Measurements from ENCODE around the gene ASTN2. TPM values are rescaled to one million over a fixed set of nuclear protein-coding genes. Genes with fewer than 3 reads are reported as not detected.

ASTN2 gene
- total RNA-seq, 1 donor from 2014 or later = 4.2 TPM

DNA sequence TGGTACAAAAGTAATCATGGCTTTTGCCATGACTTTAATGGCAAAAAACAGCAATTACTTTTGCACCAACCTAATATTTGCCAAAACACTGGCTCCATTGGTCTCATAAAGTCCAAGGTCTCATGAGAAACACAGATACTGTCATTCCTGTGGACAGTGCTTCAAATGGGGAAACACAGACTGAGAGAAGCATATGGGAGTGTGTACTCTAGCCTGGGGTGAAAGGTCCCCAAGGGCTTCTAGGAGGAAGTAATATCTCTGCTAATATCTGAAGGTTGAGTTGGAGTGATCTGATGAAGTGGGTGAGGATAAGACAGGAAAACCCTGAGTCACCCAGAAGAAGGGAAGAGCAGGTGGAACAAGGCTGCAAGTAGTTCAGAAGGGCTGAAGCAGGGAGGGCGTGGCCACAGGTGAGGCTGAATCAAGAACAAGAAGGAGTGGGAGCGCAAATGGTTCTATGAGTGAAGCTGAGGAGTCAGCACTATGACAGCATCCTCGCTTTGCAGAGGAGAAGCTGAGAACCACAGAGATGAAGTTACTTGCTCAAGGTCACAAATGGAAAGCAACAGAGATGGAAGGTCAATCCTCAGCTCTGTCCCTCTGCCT, 164.1 kb downstream of the ASTN2 start:
- intact Hi-C loops (cut with micrococcal nuclease) = no loop called here

DNA sequence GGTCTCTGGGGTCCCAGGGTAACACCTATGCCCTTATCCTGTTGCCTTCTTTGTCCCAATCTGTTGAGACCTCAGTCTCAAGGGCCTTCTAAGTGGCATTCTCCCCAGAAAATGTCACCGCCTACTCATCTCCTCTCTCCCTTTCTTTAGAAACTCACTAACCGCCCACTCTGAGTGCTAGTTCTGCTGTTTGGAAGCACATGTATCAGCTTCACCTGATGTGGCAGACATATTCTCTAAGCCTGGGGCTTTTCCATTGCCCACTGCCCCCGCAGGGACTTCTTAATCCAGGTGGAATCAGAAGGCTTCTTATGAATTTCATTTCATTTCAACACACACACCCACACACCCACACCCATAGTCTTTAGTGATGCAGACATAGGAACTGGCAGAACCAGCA, 165.1 kb downstream of the ASTN2 start:
- intact Hi-C loops (cut with micrococcal nuclease) = no loop called here

DNA sequence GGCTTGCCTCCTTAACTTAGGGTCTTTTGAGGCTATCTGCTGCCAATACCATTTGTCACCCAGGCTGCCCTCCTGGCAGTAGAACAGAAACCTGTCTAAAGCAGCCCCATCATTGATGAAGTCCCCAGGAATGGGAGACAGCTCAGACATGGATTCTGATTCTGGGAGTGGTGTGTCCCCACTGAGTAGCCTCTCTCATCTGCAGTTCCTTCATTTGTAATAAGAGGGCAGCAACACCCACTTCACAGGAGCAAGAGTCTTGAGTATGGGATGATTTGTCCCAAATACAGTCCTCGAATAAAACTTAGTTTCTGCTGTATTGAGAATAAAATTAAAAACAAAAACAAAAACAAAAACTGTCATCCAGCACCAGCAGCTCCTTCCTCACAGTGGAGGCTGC, 167.6 kb downstream of the ASTN2 start:
- intact Hi-C loops (cut with micrococcal nuclease) = no loop called here

DNA sequence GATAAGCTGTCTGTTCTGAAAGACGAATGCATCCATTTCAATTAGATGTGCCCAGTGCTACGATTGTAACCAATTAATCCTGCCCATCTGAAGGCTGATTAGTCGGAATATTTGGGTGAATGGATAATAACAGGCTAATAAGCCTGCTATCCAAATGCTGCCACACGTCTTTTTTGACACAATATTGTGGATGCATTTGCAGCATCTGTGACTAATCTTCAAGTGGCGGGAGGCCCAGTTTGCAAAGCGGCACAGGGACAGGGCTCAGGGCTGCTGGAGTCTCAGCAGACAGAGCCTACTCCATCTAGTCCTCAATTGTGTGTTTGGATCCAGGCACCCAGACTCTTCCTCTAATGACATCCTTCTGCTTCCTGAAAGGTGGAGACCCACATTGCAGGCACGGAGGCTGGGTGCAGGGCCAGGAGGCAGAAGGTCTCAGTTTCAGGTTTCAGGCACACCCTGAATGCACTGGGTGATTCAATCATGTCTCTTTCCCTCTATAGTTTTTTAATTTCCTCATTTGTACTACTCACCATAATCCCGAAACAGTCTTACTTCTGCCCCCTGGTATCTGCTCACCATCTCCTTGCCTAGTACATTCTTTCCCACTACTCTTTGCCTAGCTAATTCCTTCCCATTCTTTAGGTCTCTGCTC, 169.6 kb downstream of the ASTN2 start:
- intact Hi-C loops (cut with micrococcal nuclease) = no loop called here

DNA sequence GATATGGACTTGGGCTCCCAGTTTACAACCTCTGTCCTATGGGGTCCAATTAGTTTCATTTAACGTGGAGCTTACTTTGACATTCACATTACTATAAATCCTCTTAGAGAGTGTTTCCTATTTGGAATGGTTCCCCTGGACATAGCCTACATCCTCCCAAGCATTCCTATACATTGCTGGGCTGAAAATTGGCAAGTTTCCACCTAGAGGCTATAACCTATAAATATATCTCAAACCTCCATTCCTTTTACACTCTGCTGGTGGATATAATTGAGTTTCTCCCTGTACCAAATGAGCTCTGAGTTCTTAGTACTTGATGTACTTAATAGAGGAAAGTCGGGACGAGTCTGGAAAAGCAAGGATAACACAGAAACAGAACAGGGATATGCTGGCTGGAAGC, 172.8 kb downstream of the ASTN2 start:
- intact Hi-C loops (cut with micrococcal nuclease) = no loop called here

DNA sequence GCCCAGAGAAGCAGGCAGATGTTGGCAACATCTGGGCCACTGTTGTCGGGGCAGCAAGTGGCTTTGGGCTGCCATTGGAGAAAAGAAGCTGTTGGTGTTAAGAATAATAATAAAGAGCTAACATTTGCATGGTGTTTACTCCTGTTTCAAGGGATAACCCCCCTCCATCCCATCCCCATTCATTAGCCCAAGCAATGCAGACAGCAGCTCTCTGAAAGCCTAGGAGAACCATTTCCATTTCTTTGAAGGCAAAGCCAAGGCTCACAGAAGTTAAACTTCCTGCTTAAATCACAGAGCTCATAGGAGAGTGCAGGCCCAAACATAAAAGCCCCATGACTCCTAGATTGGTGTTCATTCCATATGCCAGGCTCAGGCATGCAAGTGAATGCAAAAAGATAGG, 175.4 kb downstream of the ASTN2 start:
- intact Hi-C loops (cut with micrococcal nuclease) = no loop called here

DNA sequence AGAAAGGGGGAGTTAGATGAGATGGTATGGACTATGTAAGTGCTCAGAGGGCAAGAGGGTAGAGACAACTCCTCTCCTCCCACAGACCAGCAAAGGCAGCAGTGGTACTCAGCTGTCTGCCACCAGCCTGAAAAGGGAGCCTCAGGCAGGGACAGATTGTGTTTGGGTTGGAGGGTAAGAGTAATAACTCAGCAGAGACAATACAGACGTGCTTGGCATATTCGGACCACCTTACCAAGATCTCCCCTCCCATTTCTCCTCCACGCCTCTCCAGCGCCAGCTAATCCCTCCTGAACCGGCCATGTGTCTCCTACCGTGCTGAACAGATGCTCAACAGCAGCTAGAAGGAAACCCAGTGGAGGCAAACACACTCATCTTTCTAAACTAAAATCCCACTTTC, 180.8 kb downstream of the ASTN2 start:
- intact Hi-C loops (cut with micrococcal nuclease) = no loop called here

DNA sequence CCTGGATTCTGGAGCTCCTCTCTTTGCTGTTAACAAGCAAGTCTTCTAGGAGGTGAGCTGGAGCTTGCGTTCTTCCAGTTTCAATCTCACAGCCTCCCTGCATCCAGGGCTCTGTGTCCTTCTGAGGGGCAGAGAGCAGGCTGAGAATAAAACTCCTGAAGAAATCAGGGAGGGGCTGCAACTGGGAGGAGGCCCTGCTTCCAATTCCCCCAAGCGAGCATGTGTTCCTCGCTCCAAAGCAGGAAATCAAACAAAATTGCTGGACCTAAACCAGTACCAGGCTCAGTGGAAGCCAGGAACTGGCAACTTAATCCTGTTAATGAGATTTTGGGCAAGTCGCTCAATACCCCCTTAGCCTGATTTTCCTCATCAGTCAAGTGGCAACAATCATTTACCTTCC, 181.8 kb downstream of the ASTN2 start:
- intact Hi-C loops (cut with micrococcal nuclease) = no loop called here

DNA sequence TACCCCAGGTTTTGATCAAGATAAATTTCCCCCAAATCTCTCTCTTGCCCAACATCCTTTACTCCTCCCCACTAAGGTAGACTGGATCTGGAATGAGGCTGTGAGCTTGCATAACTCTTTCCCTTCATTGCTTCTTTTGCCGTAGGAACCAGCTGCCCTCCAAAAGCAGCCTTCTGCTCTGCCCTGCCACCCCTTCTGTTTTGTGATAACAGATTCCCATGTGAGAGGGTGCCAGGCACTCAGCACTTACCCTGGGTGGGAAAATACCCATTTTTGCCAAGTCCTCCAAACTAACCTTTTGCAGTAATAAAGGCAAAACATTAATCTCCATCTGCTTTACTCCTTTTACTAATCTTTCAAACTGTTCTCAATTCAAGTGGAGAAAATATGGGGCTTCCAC, 182.6 kb downstream of the ASTN2 start:
- intact Hi-C loops (cut with micrococcal nuclease) = no loop called here

DNA sequence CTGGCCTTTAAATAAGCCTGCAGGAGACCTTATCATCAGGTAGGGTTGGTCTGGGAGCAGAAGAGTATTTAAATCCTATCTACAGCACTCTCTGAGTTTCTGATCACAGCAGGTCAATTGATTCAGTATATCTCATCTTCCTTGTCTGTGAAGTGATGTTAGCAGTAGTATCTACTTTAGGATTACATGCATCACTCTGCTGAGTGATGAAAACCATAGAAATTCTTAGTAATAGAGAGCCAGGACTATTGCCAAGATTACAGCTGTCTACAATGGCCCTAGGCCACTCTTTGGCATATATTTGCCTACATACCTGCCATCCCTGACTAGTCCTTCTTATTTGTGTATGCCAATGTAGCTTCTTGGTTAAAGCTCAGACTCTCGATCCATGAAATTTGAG, 183.8 kb downstream of the ASTN2 start:
- intact Hi-C loops (cut with micrococcal nuclease) = no loop called here

DNA sequence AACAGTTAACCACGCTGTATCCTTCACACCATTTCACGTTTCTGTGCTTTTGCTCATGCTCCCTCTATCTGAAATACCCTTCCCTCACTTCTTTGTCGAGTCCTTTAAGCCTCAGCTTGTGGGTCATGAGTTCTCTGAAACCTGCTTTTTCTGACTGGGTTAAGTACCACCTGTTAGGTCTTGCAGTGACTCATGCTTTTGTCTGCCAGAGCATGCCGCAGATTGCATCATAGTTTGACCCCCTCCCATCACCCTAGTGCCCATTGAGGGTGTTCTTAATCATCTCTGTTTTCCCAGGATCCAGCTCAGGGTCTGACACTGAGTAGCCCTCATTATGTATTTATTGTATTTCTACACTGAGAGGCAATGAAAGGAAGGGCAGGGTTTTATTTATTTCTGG, 190.2 kb downstream of the ASTN2 start:
- intact Hi-C loops (cut with micrococcal nuclease) = no loop called here

DNA sequence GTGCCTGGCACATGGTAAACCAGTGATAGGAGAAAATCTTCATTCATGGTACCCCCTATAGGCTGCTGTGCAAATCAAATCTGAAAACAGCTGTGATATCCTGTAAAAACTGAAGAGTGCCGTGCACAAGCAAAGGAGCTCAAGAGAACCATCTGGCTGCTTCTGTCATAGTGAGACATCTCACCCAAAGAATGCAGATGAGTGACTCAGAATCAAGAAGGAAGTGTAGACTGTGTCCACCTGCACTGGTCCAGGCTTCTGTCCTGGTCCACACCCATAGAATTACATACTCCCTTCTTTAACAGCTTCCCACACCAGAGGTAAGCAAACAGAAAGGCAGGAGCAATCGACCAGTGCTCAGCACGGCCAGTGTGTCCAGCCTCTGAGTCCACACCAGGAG, 195.9 kb downstream of the ASTN2 start:
- intact Hi-C loops (cut with micrococcal nuclease) = no loop called here

DNA sequence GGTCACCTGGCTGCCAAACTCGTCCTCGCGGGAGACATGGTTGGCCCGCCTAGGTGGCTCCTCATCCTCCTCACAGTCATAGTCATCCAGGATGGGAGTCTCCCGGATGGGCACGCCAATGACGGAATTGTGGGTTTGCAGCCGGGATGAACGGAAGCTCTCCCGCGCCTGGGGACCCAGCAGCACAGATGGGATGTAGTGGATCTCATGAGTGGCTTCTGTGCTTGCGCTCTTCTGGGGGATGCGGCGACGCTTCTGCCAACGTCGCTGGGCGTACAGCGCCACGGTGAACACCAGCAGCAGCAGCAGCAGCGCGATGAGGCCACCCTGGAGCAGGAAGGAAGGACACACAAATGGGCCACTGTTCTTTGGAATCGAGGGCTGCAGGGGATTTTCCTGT, 200.4 kb downstream of the ASTN2 start:
- intact Hi-C loops (cut with micrococcal nuclease) = no loop called here

DNA sequence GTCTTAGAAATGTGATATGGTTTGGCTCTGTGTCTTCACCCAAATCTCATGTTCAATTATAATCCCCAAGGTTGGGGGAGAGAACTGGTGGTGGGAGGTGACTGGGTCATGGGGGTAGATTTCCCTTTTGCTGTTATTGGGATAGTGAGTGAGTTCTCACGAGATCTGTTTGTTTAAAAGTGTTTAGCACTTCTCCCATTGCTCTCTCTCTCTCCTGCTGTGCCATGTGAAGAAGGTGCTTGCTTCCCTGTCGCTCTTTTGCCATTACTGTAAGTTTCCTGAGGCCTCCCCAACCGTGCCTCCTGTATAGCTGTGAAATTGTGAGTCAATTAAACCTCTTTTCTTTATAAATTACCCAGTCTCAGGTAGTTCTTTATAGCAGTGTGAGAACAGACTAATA, 203.6 kb downstream of the ASTN2 start:
- intact Hi-C loops (cut with micrococcal nuclease) = no loop called here

DNA sequence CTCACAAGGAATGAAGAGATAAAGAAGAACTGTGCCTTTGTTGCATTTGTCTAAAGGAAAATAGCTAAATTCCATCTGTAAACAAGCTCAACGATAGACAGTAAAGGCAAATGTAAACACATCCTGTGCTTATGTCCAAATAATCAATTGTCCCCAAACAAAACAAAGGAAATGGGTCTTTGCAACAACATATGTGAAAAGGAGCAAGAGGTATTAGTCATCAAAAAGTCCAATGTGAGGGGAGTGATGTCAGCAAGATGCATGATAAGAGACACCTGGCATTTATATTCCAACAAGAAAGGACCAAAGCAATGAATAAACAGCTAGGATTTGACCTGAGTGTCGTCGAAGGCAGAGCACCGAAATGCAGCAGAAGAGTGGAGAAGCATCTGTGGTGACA, 209.1 kb downstream of the ASTN2 start:
- intact Hi-C loops (cut with micrococcal nuclease) = no loop called here

DNA sequence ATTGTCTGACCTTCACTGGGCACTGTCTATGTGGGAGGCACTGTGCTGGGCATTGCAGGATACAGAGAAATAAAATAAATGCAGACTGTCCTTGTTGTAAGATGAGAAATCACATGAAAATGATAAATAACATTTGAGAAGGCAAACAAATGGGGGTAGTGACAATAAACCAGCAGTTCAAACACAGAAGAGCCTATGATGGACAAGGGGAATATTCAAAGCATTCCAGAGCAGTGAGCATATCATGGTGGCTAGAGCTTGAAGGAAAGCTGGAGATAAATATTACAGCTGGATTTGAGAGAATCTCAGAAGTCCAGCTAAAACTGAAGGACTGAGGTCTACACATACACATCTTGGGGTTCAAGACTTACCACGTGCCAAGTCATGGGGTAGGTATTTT, 209.9 kb downstream of the ASTN2 start:
- intact Hi-C loops (cut with micrococcal nuclease) = no loop called here

DNA sequence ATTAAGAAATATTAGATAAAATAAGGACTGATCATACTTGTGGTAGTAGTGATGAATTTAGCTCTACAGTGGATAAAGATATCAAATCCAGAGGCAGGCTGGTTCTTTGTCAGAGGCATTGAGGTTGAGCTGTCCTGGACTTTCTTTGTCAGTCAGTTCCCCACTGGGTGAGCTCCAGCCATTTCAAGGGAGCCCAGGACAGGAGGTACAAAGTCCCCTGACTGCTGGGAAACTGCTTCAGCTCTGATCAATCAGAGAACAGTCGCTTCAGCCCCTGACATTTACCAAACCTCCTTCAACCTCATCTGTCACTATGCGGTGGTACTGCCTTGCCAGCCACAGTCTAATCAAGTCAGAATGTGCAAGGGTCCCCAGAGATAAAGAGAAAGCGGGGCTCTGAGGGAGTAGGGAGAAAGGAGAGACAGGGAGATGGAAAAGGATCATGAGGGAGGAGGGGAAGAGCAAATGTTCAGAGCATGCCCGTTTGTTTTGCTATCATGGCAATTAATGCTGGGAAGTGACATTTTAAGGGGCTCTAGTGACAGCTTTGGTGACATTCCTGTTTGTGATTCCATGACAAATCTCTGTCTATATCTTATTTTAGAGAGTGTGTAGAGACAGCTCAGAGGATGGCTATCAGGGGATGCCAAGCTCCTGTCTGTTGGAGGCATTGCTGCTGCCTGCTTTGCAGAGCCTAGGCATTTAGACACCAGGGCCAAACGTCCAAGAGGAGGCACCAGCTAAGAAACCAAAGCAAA, 223.2 kb downstream of the ASTN2 start:
- intact Hi-C loops (cut with micrococcal nuclease) = no loop called here

DNA sequence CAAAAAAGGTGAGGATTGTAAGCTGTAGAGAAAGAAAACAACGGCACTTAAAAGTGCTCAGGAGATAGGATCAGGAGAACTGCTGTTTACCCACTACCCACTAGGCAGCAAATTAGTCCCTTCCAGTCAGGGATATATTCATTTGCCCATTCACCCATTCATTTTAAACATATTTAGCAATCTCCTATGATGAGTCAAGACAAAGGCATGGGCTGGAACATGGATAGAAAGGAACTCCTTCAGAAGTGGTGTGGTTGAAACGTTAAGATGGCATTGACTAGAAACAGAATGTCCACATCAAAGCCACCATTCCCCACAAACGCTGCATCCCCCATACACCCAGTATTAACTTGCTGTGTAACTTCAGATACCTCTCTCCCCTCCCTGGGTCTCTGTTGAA, 225.7 kb downstream of the ASTN2 start:
- intact Hi-C loops (cut with micrococcal nuclease) = no loop called here

DNA sequence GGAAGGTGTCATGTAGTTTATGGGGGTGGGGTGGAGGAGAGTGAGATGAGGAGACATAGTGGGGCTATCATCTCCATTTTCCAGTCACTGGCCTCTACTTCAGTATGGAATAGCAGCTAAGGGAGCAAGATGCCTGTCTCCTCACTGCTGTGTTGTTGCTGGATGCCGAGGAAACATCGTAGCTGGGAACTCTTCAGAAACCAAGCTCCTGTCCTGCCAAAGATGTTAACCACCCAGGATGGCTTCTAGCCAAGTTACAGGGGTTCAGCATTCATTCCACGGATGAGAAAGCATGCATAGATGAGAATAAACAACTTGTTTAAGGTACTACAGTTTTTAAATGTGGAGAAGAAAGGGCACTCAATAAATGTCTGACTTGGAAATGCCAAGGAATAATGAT, 226.5 kb downstream of the ASTN2 start:
- intact Hi-C loops (cut with micrococcal nuclease) = no loop called here

DNA sequence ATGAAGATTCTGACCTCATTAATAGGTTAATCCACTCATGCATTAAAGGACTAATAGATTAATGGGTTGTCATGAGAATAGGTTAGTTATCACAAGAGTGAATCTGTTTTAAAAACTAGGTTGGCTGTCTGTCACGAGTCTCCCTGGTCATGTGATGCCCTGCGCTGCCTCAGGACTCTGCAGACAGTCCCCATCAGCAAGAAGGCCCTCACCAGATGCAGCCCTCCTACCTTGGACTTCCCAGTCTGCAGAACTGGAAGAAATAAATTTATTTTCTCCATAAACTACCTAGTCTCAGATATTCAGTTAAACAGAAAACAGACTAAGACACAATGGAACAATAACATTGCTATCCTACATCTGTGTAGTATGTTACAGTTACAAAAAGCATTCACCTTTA, 227.4 kb downstream of the ASTN2 start:
- intact Hi-C loops (cut with micrococcal nuclease) = no loop called here

DNA sequence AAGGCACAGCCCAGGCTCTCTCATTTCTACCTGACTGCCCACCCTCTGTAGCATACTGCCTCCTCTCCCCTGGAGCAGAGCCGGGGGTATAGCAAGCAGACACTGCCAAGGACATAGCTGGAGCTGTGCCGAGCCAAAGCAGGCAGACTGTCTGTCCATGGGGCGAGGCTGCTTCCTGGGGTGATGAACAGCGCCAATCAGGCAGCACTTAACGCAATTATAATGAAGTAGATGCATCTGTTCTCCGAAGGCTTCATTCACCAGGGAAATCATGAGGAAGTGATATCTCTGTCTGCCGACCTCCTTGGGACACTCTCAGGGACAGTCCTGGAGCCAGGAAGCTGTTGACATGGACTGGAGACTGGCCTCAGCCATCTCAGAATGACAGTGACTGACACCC, 230.7 kb downstream of the ASTN2 start:
- intact Hi-C loops (cut with micrococcal nuclease) = no loop called here

DNA sequence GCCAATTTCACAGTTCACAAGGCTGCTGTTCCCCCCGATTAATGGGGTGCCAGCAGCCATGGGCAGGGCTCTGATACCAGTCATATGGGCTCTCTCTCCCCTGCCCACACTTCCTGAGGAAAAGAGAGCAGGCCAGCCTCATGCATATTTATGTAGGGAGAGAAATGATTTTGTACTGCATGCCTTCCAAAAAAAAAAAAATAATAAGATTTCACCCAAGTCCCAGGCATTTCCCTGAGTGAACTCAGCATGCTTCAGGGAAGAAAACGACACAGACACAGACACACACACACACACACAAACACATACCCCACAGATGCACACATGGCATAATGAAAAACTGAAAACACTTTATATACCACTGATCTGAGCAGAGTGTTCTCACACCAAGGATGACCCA, 232.8 kb downstream of the ASTN2 start:
- intact Hi-C loops (cut with micrococcal nuclease) = no loop called here

DNA sequence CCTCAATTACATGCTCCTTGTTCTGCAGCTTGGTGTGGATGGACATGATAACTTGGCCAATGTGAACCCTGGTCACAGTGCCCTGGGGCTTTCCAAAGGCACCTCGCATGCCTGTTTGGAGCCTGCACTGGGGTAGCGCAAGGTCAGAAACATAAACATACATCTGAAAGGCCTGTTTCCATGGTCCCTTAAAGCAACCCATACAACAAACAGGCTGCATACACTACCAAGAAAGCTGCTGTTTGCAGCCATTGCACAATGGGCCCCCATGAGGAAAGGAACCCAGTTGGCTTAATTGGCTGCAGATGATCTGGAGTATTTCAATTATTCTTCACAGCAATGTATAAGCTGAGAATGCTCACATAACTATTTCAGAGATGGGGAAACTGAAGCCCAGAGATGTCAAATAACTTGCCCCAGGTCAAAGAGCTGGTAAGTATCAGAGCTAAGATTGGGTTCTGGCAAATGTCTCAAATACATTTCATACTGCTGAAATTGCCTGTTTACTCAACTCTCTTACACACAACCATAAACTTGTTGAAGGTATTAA, 233.9 kb downstream of the ASTN2 start:
- intact Hi-C loops (cut with micrococcal nuclease) = no loop called here
